ENCODE results near the gene C14orf93. TPM values are rescaled to one million over a fixed set of nuclear protein-coding genes. Genes with fewer than 3 reads are reported as not detected.
"Not testable (repeated sequence)": the region's sequence is repeated elsewhere in the genome, so short reads cannot be mapped to it uniquely, and the experiment has no call there.

C14orf93 gene
- total and polyA plus RNA-seq, 2 experiments from 2014 or later, result 6.7 to 26.3 TPM

- H3K27ac ChIP-seq, result no peak overlapping the region
- DNase-seq (ENCODE audit: low read depth in 1 of 2, low spot score in 1 of 2), result no peak
- H3K9me3 ChIP-seq (ENCODE audit: low read depth), result no peaks in the 10 kb centered on the region
- peaks cover 4% of the 10 kb centered on the region for H3K4me1 ChIP-seq (ENCODE audit: low read depth)
- TF ChIP-seq CTCF (IDR thresholded peaks at IDR 0.05; ENCODE audit: low read depth, low read length), result no peak
- no peak overlapping the region for H3K4me3 ChIP-seq
- no peaks in the 10 kb centered on the region for H3K27me3 ChIP-seq
- no peaks in the 10 kb centered on the region for H3K36me3 ChIP-seq
Observed at GRCh38 chr14:23020143-23021128, 10.5 kb upstream of the C14orf93 start.

- Histone ChIP-seq H3K36me3 (no peaks in the 10 kb centered on the region), H3K27ac (no peak overlapping the region), H3K4me1 (ENCODE audit: low read depth) (peaks cover 2% of the 10 kb centered on the region), H3K27me3 (no peaks in the 10 kb centered on the region), H3K9me3 (ENCODE audit: low read depth) (no peaks in the 10 kb centered on the region), H3K4me3 (no peak overlapping the region)
- DNase-seq (ENCODE audit: low read depth in 1 of 2, low spot score in 1 of 2), result no peak
- no peak for TF ChIP-seq CTCF (IDR thresholded peaks at IDR 0.05; ENCODE audit: low read depth, low read length)
Observed at GRCh38 chr14:23018107-23018506, 8.2 kb upstream of the C14orf93 start.

- Histone ChIP-seq H3K4me3 (no peak overlapping the region), H3K27me3 (no peaks in the 10 kb centered on the region), H3K27ac (no peak overlapping the region), H3K9me3 (ENCODE audit: low read depth) (no peaks in the 10 kb centered on the region), H3K36me3 (no peaks in the 10 kb centered on the region), H3K4me1 (ENCODE audit: low read depth) (no peaks in the 10 kb centered on the region)
- no peak for DNase-seq (ENCODE audit: low read depth in 1 of 2, low spot score in 1 of 2)
- TF ChIP-seq CTCF (IDR thresholded peaks at IDR 0.05; ENCODE audit: low read depth, low read length), result no peak
Observed at GRCh38 chr14:23017091-23017490, 7.1 kb upstream of the C14orf93 start.

- Histone ChIP-seq H3K27me3 (no peaks in the 10 kb centered on the region), H3K36me3 (no peaks in the 10 kb centered on the region), H3K4me1 (ENCODE audit: low read depth) (no peaks in the 10 kb centered on the region), H3K9me3 (ENCODE audit: low read depth) (no peaks in the 10 kb centered on the region), H3K27ac (no peak overlapping the region), H3K4me3 (no peak overlapping the region)
- TF ChIP-seq CTCF (IDR thresholded peaks at IDR 0.05; ENCODE audit: low read depth, low read length), result no peak
- no peak for DNase-seq (ENCODE audit: low read depth in 1 of 2, low spot score in 1 of 2)
Observed at GRCh38 chr14:23015618-23016017, 5.7 kb upstream of the C14orf93 start.

GRCh38 chr14:23013749-23014054 lies 3.8 kb upstream of the C14orf93 start:
- H3K9me3 ChIP-seq (ENCODE audit: low read depth); H3K4me1 ChIP-seq (ENCODE audit: low read depth); H3K36me3 ChIP-seq; H3K27ac ChIP-seq; H3K27me3 ChIP-seq; DNase-seq (ENCODE audit: low read depth in 1 of 2, low spot score in 1 of 2); H3K4me3 ChIP-seq: not testable (repeated sequence)

GRCh38 chr14:23013054-23013748 lies 3.3 kb upstream of the C14orf93 start:
- TF ChIP-seq CTCF (IDR thresholded peaks at IDR 0.05; ENCODE audit: low read depth, low read length), result no peak

More at GRCh38 chr14:23013054-23013748, 3.3 kb upstream of the C14orf93 start:
- Histone ChIP-seq H3K9me3 (ENCODE audit: low read depth) (no peaks in the 10 kb centered on the region), H3K4me3 (no peak overlapping the region), H3K27me3 (no peaks in the 10 kb centered on the region), H3K4me1 (ENCODE audit: low read depth) (no peaks in the 10 kb centered on the region), H3K36me3 (no peaks in the 10 kb centered on the region), H3K27ac (peak overlapping the region; percentile 18)
- no peak for DNase-seq (ENCODE audit: low read depth in 1 of 2, low spot score in 1 of 2)
